Naive thymus-derived CD4-positive, alpha-beta T cell (primary cell): ENCODE data around the gene STIM1. TPM values are rescaled to one million over a fixed set of nuclear protein-coding genes. Genes with fewer than 3 reads are reported as not detected.
"Not testable (repeated sequence)": the region's sequence is repeated elsewhere in the genome, so short reads cannot be mapped to it uniquely, and the experiment has no call there.

Experiments
- ATAC-seq: fragments of 150-1000 bp; cut with Tn5 transposase; 2 replicates; pipeline ENCODE4 v1.10.0; 2021; ENCODE audit warnings: mild to moderate bottlenecking, moderate library complexity
- CTCF ChIA-PET: fragments of 350-600 bp; sonication (Branson Sonifier 250); formaldehyde crosslinking; loops from one replicate; lab custom pipeline; 2021; ENCODE audit warnings: antibody characterized with exemption; lab: Charles Lee
- POLR2A ChIA-PET: fragments of 350-600 bp; sonication (Branson Sonifier 250); formaldehyde crosslinking; loops from one replicate; lab custom pipeline; 2021; ENCODE audit warnings: antibody characterized with exemption, inconsistent platforms; lab: Charles Lee
- DNase-seq, 9 donors: peaks; one replicate each; pipeline versions ENCODE4 v3.0.0 to v3.0.0-alpha.2; 2020 to 2022; ENCODE audit warnings: mixed read lengths in 1 of 9
- H3K27ac ChIP-seq: one replicate; pipeline ENCODE4 v1.7.0; 2013; ENCODE audit warnings: mild to moderate bottlenecking, low read depth, low read length, moderate library complexity
- H3K27me3 ChIP-seq, 2 donors: one replicate each; pipeline ENCODE4 v1.7.0; 2013; ENCODE audit warnings: low read length in 2 of 2, mild to moderate bottlenecking in 2 of 2, moderate library complexity in 2 of 2; ENCODE audit not compliant: control insufficient read depth in 2 of 2, insufficient read depth in 2 of 2
- H3K36me3 ChIP-seq, 3 experiments: 1 replicate in 2 of 3; 2 replicates in 1 of 3; pipeline ENCODE4 v1.7.0; 2013; ENCODE audit warnings: low read length in 3 of 3, mild to moderate bottlenecking in 3 of 3, moderate library complexity in 1 of 3; ENCODE audit not compliant: insufficient read depth in 3 of 3, control insufficient read depth in 2 of 3
- H3K4me1 ChIP-seq, 2 donors: one replicate each; pipeline ENCODE4 v1.7.0; 2013; ENCODE audit warnings: low read length in 2 of 2, mild to moderate bottlenecking in 2 of 2, moderate library complexity in 1 of 2; ENCODE audit not compliant: control insufficient read depth in 2 of 2, insufficient read depth in 2 of 2
- H3K4me3 ChIP-seq: 2 replicates; pipeline ENCODE4 v1.7.0; 2013; ENCODE audit warnings: mild to moderate bottlenecking, low read length
- H3K9me3 ChIP-seq, 3 experiments: 1 replicate in 2 of 3; 2 replicates in 1 of 3; pipeline ENCODE4 v1.7.0; 2013; ENCODE audit warnings: low read length in 3 of 3; ENCODE audit not compliant: control insufficient read depth in 2 of 3
- H3K27ac Mint-ChIP-seq, 9 donors: one replicate each; pipeline ENCODE4 v1.8.0; 2020 to 2022; ENCODE audit warnings: mixed read lengths in 9 of 9, mild to moderate bottlenecking in 8 of 9, moderate library complexity in 5 of 9, inconsistent platforms in 2 of 9
- H3K27me3 Mint-ChIP-seq, 5 donors: one replicate each; pipeline ENCODE4 v1.8.0; 2021 to 2022; ENCODE audit warnings: mixed read lengths in 5 of 5, mild to moderate bottlenecking in 1 of 5
- H3K36me3 Mint-ChIP-seq, 5 donors: one replicate each; pipeline ENCODE4 v1.8.0; 2020 to 2022; ENCODE audit warnings: mixed read lengths in 5 of 5, mild to moderate bottlenecking in 3 of 5, inconsistent platforms in 1 of 5
- H3K4me1 Mint-ChIP-seq, 7 donors: one replicate each; pipeline ENCODE4 v1.8.0; 2020 to 2022; ENCODE audit warnings: mixed read lengths in 7 of 7, mild to moderate bottlenecking in 3 of 7, inconsistent platforms in 1 of 7
- H3K4me3 Mint-ChIP-seq, 10 donors: one replicate each; pipeline ENCODE4 v1.8.0; 2020 to 2022; ENCODE audit warnings: mild to moderate bottlenecking in 10 of 10, mixed read lengths in 10 of 10, moderate library complexity in 6 of 10, inconsistent platforms in 2 of 10
- H3K9me3 Mint-ChIP-seq, 11 donors: one replicate each; pipeline ENCODE4 v1.8.0; 2020 to 2022; ENCODE audit warnings: mixed read lengths in 11 of 11, mild to moderate bottlenecking in 4 of 11, inconsistent platforms in 1 of 11, moderate library complexity in 1 of 11
- intact Hi-C, 2 donors: fragments of 100-400 bp; cut with micrococcal nuclease; formaldehyde crosslinking; loops; one replicate each; pipeline ENCODE4 v1.15.1; 2023
- polyA plus RNA-seq, 2 donors: library from polyadenylated mRNA; unstranded; fragments of 300-500 nt; fragmentation: Illumina TruSeq; gene quantifications; one replicate each; pipeline ENCODE4 v1.2.3, GENCODE V29; 2021
- total RNA-seq, 6 experiments: library from RNA in 5 of 6; stranded (reverse) in 5 of 6; gene quantifications; 1 replicate in 5 of 6; 2 replicates in 1 of 6; pipeline ENCODE4 v1.2.3 and lab custom pipeline; 2021 to 2026

Gene STIM1
- total and polyA plus RNA-seq, 7 experiments from 2014 or later = 38.4 to 117 (median 99.0) TPM

DNA sequence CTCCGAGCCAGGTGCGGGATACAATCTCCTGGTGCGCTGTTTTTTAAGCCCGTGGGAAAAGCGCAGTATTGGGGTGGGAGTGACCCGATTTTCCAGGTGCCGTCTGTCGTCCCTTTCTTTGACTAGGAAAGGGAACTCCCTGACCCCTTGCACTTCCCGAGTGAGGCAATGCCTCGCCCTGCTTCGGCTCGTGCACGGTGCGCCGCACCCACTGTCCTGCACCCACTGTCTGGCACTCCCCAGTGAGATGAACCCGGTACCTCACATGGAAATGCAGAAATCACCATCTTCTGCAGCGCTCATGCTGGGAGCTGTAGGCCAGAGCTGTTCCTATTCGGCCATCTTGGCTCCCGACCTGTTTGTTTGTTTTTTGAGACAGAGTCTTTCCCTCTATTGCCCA lies 44.8 kb downstream of the STIM1 start:
- intact Hi-C loops, H3K9me3 ChIP-seq, POLR2A ChIA-PET, CTCF ChIA-PET, H3K36me3 ChIP-seq, ATAC-seq, DNase-seq, H3K9me3 Mint-ChIP-seq, H3K27me3 Mint-ChIP-seq, H3K27ac ChIP-seq, H3K27me3 ChIP-seq, H3K4me3 ChIP-seq: not testable (repeated sequence)
- H3K4me3 Mint-ChIP-seq = peak overlapping the region in 1 of 10 donors; percentile 44
- H3K4me1 Mint-ChIP-seq = peaks cover 45 to 73% (median 67%) of the 10 kb centered on the region in 7 donors
- H3K4me1 ChIP-seq = peaks cover 34 to 48% of the 10 kb centered on the region in 2 donors
- H3K36me3 Mint-ChIP-seq = peaks cover 0 to 13% (median 8%) of the 10 kb centered on the region in 5 donors
- H3K27ac Mint-ChIP-seq = peak overlapping the region in 5 of 9 donors; percentile 12 to 81 (median 52)

DNA sequence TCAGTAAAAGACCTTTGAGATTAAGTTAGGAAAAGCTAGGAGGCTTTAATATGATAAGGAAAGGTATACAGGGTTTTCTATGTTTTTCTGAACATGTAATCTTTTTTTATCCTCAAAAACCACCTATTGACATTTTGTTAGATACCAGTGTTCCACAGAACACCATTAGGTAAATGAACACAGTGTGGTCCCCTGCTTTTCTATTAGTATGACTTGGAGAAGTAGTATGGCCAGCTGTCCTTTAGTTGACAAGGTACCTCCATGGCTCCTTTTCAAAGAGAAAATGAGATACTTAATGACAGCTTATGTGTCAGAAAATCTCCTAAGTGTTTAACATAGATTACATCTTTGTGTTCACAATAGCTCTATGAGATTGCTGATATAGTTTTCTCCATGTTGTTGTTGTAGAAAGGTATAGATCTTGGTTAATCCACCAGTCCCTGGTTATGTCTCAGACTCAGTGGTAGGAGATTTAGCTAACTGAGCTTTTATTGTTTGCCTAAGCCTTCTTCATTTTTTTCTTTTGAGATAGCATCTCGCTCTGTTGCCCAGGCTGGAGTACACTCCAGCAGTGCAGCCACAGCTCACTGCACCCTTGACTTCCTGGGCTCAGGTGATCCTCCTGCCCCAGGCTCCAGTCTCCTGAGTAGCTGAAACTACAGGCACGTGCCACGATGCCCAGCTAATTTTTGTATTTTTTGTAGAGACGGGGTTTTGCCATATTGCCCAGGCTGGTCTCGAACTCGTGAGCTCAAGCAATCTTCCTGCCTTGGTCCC lies 46.0 kb downstream of the STIM1 start:
- no peak overlapping the region for H3K4me3 ChIP-seq
- intact Hi-C loops = no loop called here
- ATAC-seq (no peak), DNase-seq (no peak)
- H3K27ac ChIP-seq = peak overlapping the region; percentile 21
- H3K9me3 ChIP-seq = no peaks in the 10 kb centered on the region
- peak overlapping the region in 8 of 9 donors; percentile 73 to 94 (median 86) for H3K27ac Mint-ChIP-seq
- no peaks in the 10 kb centered on the region for H3K27me3 ChIP-seq
- peaks cover 0 to 1% (median 0%) of the 10 kb centered on the region in 11 donors for H3K9me3 Mint-ChIP-seq
- ChIA-PET POLR2A (interaction anchor here (0.6 to 5.8 kb wide), 8 partner anchors 9 to 60 kb away, joined by 3 to 37 read pairs (median 4); partner anchors contain the start of genes RHOG and STIM1), CTCF (interaction anchor here (0.6 to 2.1 kb wide), 6 partner anchors 12 to 172 kb away, joined by 3 to 8 read pairs (median 5); no protein-coding TSS in a partner anchor)
- no peaks in the 10 kb centered on the region for H3K27me3 Mint-ChIP-seq
- H3K36me3 ChIP-seq = no peaks in the 10 kb centered on the region
- peaks cover 41 to 56% of the 10 kb centered on the region in 2 donors for H3K4me1 ChIP-seq
- H3K36me3 Mint-ChIP-seq = peaks cover 0 to 5% (median 4%) of the 10 kb centered on the region in 5 donors
- H3K4me1 Mint-ChIP-seq = peaks cover 48 to 71% (median 66%) of the 10 kb centered on the region in 7 donors
- peak overlapping the region in 7 of 10 donors; percentile 41 to 68 (median 48) for H3K4me3 Mint-ChIP-seq

DNA sequence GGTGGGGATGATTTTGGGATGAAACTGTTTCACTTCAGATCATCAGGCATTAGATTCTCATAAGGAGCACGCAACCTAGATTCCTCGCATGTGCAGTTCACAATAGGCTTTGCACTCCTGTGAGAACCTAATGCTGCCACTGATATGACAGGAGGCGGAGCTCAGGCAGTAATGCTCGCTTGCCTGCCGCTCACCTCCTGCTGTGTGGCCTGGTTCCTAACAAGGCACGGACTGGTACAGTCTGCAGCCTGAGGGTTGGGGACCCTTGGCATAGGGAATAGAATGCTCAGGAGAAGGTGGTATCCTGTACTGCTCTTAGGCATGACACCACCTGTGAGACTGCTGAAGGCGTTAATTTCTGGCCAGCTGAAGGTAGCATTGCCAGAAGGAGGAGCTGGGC lies 47.0 kb downstream of the STIM1 start:
- H3K4me3 ChIP-seq = no peak overlapping the region
- POLR2A ChIA-PET = interaction anchor here (0.6 to 5.8 kb wide), 7 partner anchors 10 to 78 kb away, joined by 3 to 37 read pairs (median 4); partner anchors contain the start of genes RHOG and STIM1
- H3K36me3 Mint-ChIP-seq = peaks cover 0 to under 1% (median 0%) of the 10 kb centered on the region in 5 donors

DNA sequence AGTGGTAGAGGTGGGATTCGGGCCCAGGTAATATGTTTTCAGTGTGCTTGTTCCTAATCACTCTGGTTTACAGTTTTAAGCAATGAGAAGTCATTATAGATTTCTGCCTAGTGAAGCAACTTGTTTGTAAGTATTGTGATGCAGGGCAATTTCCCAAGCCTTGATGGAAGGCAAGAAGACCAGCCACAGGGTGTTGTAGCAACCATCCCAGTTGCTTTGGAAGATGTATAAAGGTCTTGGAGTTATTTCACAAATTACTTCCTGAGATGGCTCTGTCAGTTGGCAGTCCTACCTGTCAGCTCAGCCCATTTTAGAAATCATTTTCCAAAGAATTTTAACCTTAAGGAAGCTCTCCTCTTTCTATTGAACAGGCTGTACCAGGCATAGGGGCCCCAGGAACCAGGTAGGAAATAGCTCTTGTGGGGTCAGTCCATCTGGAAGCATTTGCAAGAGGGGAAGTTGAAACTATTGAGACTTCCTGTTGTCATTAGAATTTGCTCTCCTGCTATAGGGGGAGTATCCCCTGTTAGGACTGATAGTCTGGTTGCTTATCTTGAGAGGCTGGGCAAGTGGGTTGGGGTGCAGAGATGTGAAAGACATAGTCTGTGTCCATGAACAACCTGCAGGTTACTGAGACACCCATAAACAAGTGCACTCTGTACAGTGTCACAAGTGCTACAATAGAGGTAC lies 47.9 kb downstream of the STIM1 start:
- no peaks in the 10 kb centered on the region for H3K36me3 Mint-ChIP-seq
- peaks cover 61 to 81% (median 75%) of the 10 kb centered on the region in 7 donors for H3K4me1 Mint-ChIP-seq
- ATAC-seq = no peak
- peak overlapping the region; percentile 47 to 90 (median 81) for H3K27ac Mint-ChIP-seq
- Histone ChIP-seq H3K27me3 (no peaks in the 10 kb centered on the region), H3K9me3 (no peaks in the 10 kb centered on the region), H3K36me3 (no peaks in the 10 kb centered on the region), H3K4me1 (peaks cover 41 to 57% of the 10 kb centered on the region in 2 donors), H3K27ac (peak overlapping the region; percentile 47), H3K4me3 (no peak overlapping the region)
- POLR2A ChIA-PET = interaction anchor here (1.0 to 5.8 kb wide), 3 partner anchors 11 to 77 kb away, joined by 3 to 37 read pairs (median 5); partner anchors contain the start of gene STIM1
- no peaks in the 10 kb centered on the region for H3K9me3 Mint-ChIP-seq
- intact Hi-C loops = no loop called here
- CTCF ChIA-PET = interaction anchor here (0.7 to 1.6 kb wide), 7 partner anchors 14 to 124 kb away, joined by 3 to 7 read pairs (median 6); partner anchors contain the start of genes RHOG and STIM1
- peak overlapping the region in 5 of 10 donors; percentile 27 to 61 (median 52) for H3K4me3 Mint-ChIP-seq
- H3K27me3 Mint-ChIP-seq = no peaks in the 10 kb centered on the region
- no peak for DNase-seq

More for the DNA sequence above, 47.0 kb downstream of the STIM1 start:
- ATAC-seq (no peak), DNase-seq (no peak)
- Histone ChIP-seq H3K27me3 (no peaks in the 10 kb centered on the region), H3K36me3 (no peaks in the 10 kb centered on the region), H3K4me1 (peaks cover 41 to 53% of the 10 kb centered on the region in 2 donors), H3K27ac (peak overlapping the region; percentile 51), H3K9me3 (no peaks in the 10 kb centered on the region)
- Mint-ChIP-seq H3K27me3 (no peaks in the 10 kb centered on the region), H3K27ac (peak overlapping the region in 8 of 9 donors; percentile 73 to 95 (median 88)), H3K9me3 (peaks cover 0 to under 1% (median 0%) of the 10 kb centered on the region in 11 donors), H3K4me3 (peak overlapping the region in 8 of 10 donors; percentile 12 to 76 (median 63)), H3K4me1 (peaks cover 55 to 74% (median 69%) of the 10 kb centered on the region in 7 donors)
- intact Hi-C loops = no loop called here
- CTCF ChIA-PET = interaction anchor here (0.6 to 2.1 kb wide), 9 partner anchors 10 to 171 kb away, joined by 3 to 8 read pairs (median 5); partner anchors contain the start of genes RHOG and STIM1

DNA sequence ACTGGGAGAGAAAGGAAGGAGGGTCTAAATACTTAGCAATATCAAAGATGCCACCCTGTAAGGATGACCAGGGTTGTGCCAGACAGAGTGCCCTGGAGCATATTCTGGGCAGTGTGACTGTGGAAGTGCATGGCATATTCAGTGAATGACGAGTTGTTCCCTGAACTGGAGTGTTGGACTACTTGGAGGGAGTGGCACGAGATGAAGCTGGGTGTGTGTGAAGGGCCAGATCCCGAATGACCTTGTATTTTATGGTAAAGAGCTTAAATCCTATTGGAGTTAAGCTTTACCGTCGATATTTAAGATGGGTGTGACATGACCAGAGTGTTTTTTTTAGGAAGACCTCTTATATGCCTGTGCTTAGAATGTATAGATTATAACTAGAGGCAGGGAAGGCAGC lies 48.8 kb downstream of the STIM1 start:
- no peak for ATAC-seq
- Histone ChIP-seq H3K27me3 (no peaks in the 10 kb centered on the region), H3K36me3 (no peaks in the 10 kb centered on the region), H3K9me3 (no peaks in the 10 kb centered on the region), H3K27ac (peak overlapping the region; percentile 59), H3K4me1 (peaks cover 41 to 57% of the 10 kb centered on the region in 2 donors), H3K4me3 (no peak overlapping the region)
- peaks cover 0 to 4% (median 0%) of the 10 kb centered on the region in 5 donors for H3K36me3 Mint-ChIP-seq
- H3K9me3 Mint-ChIP-seq = no peaks in the 10 kb centered on the region
- peak overlapping the region; percentile 64 to 91 (median 81) for H3K27ac Mint-ChIP-seq
- CTCF ChIA-PET = interaction anchor here (0.6 to 0.7 kb wide), 2 partner anchors 123 to 146 kb away, joined by 5 to 7 read pairs; no protein-coding TSS in a partner anchor
- no peak for DNase-seq
- intact Hi-C loops = loop anchor here (2.0 kb wide), 3 partner anchors 15 to 49 kb away; partner anchors contain the start of gene STIM1 (in 1 of the 2)
- H3K4me1 Mint-ChIP-seq = peaks cover 61 to 88% (median 79%) of the 10 kb centered on the region in 7 donors
- no peaks in the 10 kb centered on the region for H3K27me3 Mint-ChIP-seq
- H3K4me3 Mint-ChIP-seq = peak overlapping the region in 7 of 10 donors; percentile 18 to 72 (median 56)
- POLR2A ChIA-PET = interaction anchor here (0.6 to 5.8 kb wide), 5 partner anchors 41 to 64 kb away, joined by 3 to 37 read pairs (median 3); partner anchors contain the start of genes RHOG and STIM1
